Thyroid gland (tissue), 4 donors: ENCODE results near the gene FAM216B. TPM values are rescaled to one million over a fixed set of nuclear protein-coding genes. Genes with fewer than 3 reads are reported as not detected.

Source experiments
- DNase-seq, 2 donors: peaks; one replicate each; pipeline ENCODE4 v3.0.0-alpha.2; 2019
- H3K27ac ChIP-seq, 3 donors: fragments of 200-600 bp; sonication (generic); 1 replicate in 2 of 3; 2 replicates in 1 of 3; pipeline ENCODE4 v1.5.1; 2016 to 2019; ENCODE audit warnings: mild to moderate bottlenecking in 1 of 3, moderate library complexity in 1 of 3
- H3K27me3 ChIP-seq: fragments of 200-600 bp; sonication (generic); one replicate; pipeline ENCODE4 v1.5.1; 2019
- H3K36me3 ChIP-seq, 2 donors: fragments of 200-600 bp; sonication (generic); one replicate each; pipeline ENCODE4 v1.5.1; 2016 to 2019
- H3K4me1 ChIP-seq, 2 donors: fragments of 200-600 bp; sonication (generic); one replicate each; pipeline ENCODE4 v1.5.1; 2017 to 2019
- H3K4me3 ChIP-seq, 3 donors: fragments of 200-600 bp; sonication (generic); replicated peaks in 1 of 3; 1 replicate in 2 of 3; 2 replicates in 1 of 3; pipeline ENCODE4 v1.5.1; 2016; ENCODE audit warnings: mild to moderate bottlenecking in 1 of 3
- H3K9me3 ChIP-seq: fragments of 200-600 bp; sonication (generic); one replicate; pipeline ENCODE4 v1.5.1; 2017
- CTCF ChIP-seq, 6 experiments: fragments of 200-600 bp in 3 of 6; fragments of 450-650 bp in 3 of 6; sonication (generic) in 3 of 6; IDR thresholded peaks; one replicate each; pipeline ENCODE4 v1.5.1; 2016 to 2019; ENCODE audit warnings: antibody characterized with exemption in 6 of 6, mild to moderate bottlenecking in 2 of 6, inconsistent platforms in 1 of 6, moderate library complexity in 1 of 6
- POLR2A ChIP-seq, 2 donors: fragments of 450-650 bp; IDR thresholded peaks; one replicate each; pipeline ENCODE4 v1.6.1; 2017; ENCODE audit warnings: antibody characterized with exemption in 2 of 2, mild to moderate bottlenecking in 2 of 2, moderate library complexity in 1 of 2
- WGBS, 2 donors: methylation state at CpG; one replicate each; pipeline ENCODE4 v1.1.5; 2017; 5-methylcytosine and 5-hydroxymethylcytosine counted together
- intact Hi-C: fragments of 100-400 bp; cut with DNase I; formaldehyde crosslinking; loops from one replicate; pipeline ENCODE4 v1.15.1; 2023
- total RNA-seq, 4 donors: library from RNA; depleted of rRNA; stranded (reverse); fragments of >200 nt; gene quantifications; one replicate each; pipeline ENCODE4 v1.2.3, GENCODE V29; 2016

The FAM216B gene
- total RNA-seq, 4 donors from 2014 or later = not detected

- DNase-seq = no peak
- H3K9me3 ChIP-seq = no peaks in the 10 kb centered on the region
- no peak overlapping the region for H3K27ac ChIP-seq
- TF ChIP-seq CTCF (IDR thresholded peaks at IDR 0.05) (no peak), POLR2A (IDR thresholded peaks at IDR 0.05) (no peak)
- H3K36me3 ChIP-seq = no peaks in the 10 kb centered on the region
- WGBS, 2 donors = 95 to 97% methylated on average over 3 of the region's 3 CpGs
- no peak overlapping the region for H3K4me3 ChIP-seq
- no peaks in the 10 kb centered on the region for H3K27me3 ChIP-seq
- peaks cover 13 to 23% of the 10 kb centered on the region in 2 donors for H3K4me1 ChIP-seq
- intact Hi-C loops = no loop called here
Observed at GRCh38 chr13:42751693-42752092, 29.7 kb upstream of the FAM216B start.

- Histone ChIP-seq H3K4me3 (no peak overlapping the region), H3K27me3 (no peaks in the 10 kb centered on the region), H3K9me3 (no peaks in the 10 kb centered on the region), H3K27ac (no peak overlapping the region), H3K36me3 (no peaks in the 10 kb centered on the region), H3K4me1 (peaks cover 13 to 23% of the 10 kb centered on the region in 2 donors)
- intact Hi-C loops = no loop called here
- no peak for DNase-seq
- 96 to 100% methylated on average over 2 of the region's 2 CpGs for WGBS, 2 donors
- TF ChIP-seq POLR2A (IDR thresholded peaks at IDR 0.05) = no peak
- TF ChIP-seq CTCF (IDR thresholded peaks at IDR 0.05) = no peak
Observed at GRCh38 chr13:42752731-42753130, 28.7 kb upstream of the FAM216B start.

- 67 to 74% methylated on average over 5 of the region's 5 CpGs for WGBS, 2 donors
- no peak overlapping the region for H3K4me3 ChIP-seq
- H3K4me1 ChIP-seq = peaks cover 13 to 23% of the 10 kb centered on the region in 2 donors
- H3K9me3 ChIP-seq = no peaks in the 10 kb centered on the region
- DNase-seq = no peak
- intact Hi-C loops = no loop called here
- TF ChIP-seq POLR2A (IDR thresholded peaks at IDR 0.05) (no peak), CTCF (IDR thresholded peaks at IDR 0.05) (no peak)
- peak overlapping the region in 1 of 3 donors; percentile 75 for H3K27ac ChIP-seq
- H3K36me3 ChIP-seq = no peaks in the 10 kb centered on the region
- H3K27me3 ChIP-seq = no peaks in the 10 kb centered on the region
Observed at GRCh38 chr13:42753697-42754096, 27.7 kb upstream of the FAM216B start.

GRCh38 chr13:42754801-42755510 lies 26.4 kb upstream of the FAM216B start:
- H3K36me3 ChIP-seq = no peaks in the 10 kb centered on the region
- H3K4me1 ChIP-seq = peaks cover 13 to 23% of the 10 kb centered on the region in 2 donors
- peak; percentile 51 to 59 for DNase-seq
- H3K27me3 ChIP-seq = no peaks in the 10 kb centered on the region
- H3K27ac ChIP-seq = peak overlapping the region in 2 of 3 donors; percentile 10 to 56
- WGBS, 2 donors = 29 to 37% methylated on average over 1 of the region's 1 CpG
- no peak overlapping the region for H3K4me3 ChIP-seq
- TF ChIP-seq POLR2A (IDR thresholded peaks at IDR 0.05) (no peak), CTCF (IDR thresholded peaks at IDR 0.05) (no peak)
- intact Hi-C loops = no loop called here
- H3K9me3 ChIP-seq = no peaks in the 10 kb centered on the region

- H3K4me3 ChIP-seq = no peak overlapping the region
- H3K27ac ChIP-seq = no peak overlapping the region
- no peaks in the 10 kb centered on the region for H3K36me3 ChIP-seq
- H3K4me1 ChIP-seq = peaks cover 13 to 23% of the 10 kb centered on the region in 2 donors
- TF ChIP-seq POLR2A (IDR thresholded peaks at IDR 0.05) (no peak), CTCF (IDR thresholded peaks at IDR 0.05) (no peak)
- no peak for DNase-seq
- H3K9me3 ChIP-seq = no peaks in the 10 kb centered on the region
- 87 to 90% methylated on average over 2 of the region's 2 CpGs for WGBS, 2 donors
- no peaks in the 10 kb centered on the region for H3K27me3 ChIP-seq
- intact Hi-C loops = no loop called here
Observed at GRCh38 chr13:42757678-42758420, 23.5 kb upstream of the FAM216B start.
